ENCODE data around the gene PHF2. TPM values are rescaled to one million over a fixed set of nuclear protein-coding genes. Genes with fewer than 3 reads are reported as not detected.
A peak's percentile ranks its signal among the peaks of the same experiment; 100 is the strongest.

PHF2 gene
- total and polyA plus RNA-seq, 2 experiments from 2014 or later = 4.3 to 11.8 TPM

GRCh38 chr9:93660352-93661046 is 84.1 kb downstream of the PHF2 start:
- H3K4me1 Mint-ChIP-seq = no peaks in the 10 kb centered on the region

GRCh38 chr9:93661591-93661990 is 85.2 kb downstream of the PHF2 start:
- H3K4me1 ChIP-seq (ENCODE audit: insufficient read depth) = no peaks in the 10 kb centered on the region
- H3K27me3 ChIP-seq (ENCODE audit: insufficient read depth) = no peaks in the 10 kb centered on the region
- H4K20me1 ChIP-seq (replicated peaks; ENCODE audit: insufficient read depth) = no peaks in the 10 kb centered on the region
- H2AFZ ChIP-seq = no peak overlapping the region
- H3K36me3 ChIP-seq (ENCODE audit: insufficient read depth) = no peaks in the 10 kb centered on the region
- no peak overlapping the region for H3K4me3 ChIP-seq
- Mint-ChIP-seq H3K27ac (no peak overlapping the region), H3K4me1 (no peaks in the 10 kb centered on the region), H3K36me3 (ENCODE audit: low read depth) (peaks cover 5% of the 10 kb centered on the region; the same call in 2 of the 3 replicates), H3K27me3 (ENCODE audit: insufficient read depth, low read depth, poor library complexity) (peaks cover 5% of the 10 kb centered on the region), H3K9me3 (no peaks in the 10 kb centered on the region), H3K4me3 (no peak overlapping the region)
- H3K9me2 ChIP-seq (ENCODE audit: insufficient read depth) = peaks cover 11% of the 10 kb centered on the region; the same call in 1 of the 2 replicates
- H3K27ac ChIP-seq (ENCODE audit: low read depth) = no peak overlapping the region
- H3K4me2 ChIP-seq = no peak overlapping the region
- DNase-seq (ENCODE audit: low spot score) (no peak), ATAC-seq (no peak)
- H3K79me2 ChIP-seq (replicated peaks; ENCODE audit: insufficient read depth) = no peaks in the 10 kb centered on the region
- H3F3A ChIP-seq (replicated peaks; ENCODE audit: low read depth) = no peaks in the 10 kb centered on the region
- TF ChIP-seq CREB1 (CRISPR knock-in tag; IDR thresholded peaks at IDR 0.05; ENCODE audit: low read depth) (no peak), ZNF114 (CRISPR knock-in tag; IDR thresholded peaks at IDR 0.05) (no peak), STAT1 (IDR thresholded peaks at IDR 0.05; ENCODE audit: unreplicated experiment) (no peak), POLR2AphosphoS5 (IDR thresholded peaks at IDR 0.05; ENCODE audit: low read depth) (no peak), EZH2phosphoT487 (IDR thresholded peaks at IDR 0.05; ENCODE audit: unreplicated experiment) (no peak), EZH2 (IDR thresholded peaks at IDR 0.05; ENCODE audit: low read depth, unreplicated experiment) (no peak), ETS1 (IDR thresholded peaks at IDR 0.05) (no peak)
- TF ChIP-seq, protein P1, sequence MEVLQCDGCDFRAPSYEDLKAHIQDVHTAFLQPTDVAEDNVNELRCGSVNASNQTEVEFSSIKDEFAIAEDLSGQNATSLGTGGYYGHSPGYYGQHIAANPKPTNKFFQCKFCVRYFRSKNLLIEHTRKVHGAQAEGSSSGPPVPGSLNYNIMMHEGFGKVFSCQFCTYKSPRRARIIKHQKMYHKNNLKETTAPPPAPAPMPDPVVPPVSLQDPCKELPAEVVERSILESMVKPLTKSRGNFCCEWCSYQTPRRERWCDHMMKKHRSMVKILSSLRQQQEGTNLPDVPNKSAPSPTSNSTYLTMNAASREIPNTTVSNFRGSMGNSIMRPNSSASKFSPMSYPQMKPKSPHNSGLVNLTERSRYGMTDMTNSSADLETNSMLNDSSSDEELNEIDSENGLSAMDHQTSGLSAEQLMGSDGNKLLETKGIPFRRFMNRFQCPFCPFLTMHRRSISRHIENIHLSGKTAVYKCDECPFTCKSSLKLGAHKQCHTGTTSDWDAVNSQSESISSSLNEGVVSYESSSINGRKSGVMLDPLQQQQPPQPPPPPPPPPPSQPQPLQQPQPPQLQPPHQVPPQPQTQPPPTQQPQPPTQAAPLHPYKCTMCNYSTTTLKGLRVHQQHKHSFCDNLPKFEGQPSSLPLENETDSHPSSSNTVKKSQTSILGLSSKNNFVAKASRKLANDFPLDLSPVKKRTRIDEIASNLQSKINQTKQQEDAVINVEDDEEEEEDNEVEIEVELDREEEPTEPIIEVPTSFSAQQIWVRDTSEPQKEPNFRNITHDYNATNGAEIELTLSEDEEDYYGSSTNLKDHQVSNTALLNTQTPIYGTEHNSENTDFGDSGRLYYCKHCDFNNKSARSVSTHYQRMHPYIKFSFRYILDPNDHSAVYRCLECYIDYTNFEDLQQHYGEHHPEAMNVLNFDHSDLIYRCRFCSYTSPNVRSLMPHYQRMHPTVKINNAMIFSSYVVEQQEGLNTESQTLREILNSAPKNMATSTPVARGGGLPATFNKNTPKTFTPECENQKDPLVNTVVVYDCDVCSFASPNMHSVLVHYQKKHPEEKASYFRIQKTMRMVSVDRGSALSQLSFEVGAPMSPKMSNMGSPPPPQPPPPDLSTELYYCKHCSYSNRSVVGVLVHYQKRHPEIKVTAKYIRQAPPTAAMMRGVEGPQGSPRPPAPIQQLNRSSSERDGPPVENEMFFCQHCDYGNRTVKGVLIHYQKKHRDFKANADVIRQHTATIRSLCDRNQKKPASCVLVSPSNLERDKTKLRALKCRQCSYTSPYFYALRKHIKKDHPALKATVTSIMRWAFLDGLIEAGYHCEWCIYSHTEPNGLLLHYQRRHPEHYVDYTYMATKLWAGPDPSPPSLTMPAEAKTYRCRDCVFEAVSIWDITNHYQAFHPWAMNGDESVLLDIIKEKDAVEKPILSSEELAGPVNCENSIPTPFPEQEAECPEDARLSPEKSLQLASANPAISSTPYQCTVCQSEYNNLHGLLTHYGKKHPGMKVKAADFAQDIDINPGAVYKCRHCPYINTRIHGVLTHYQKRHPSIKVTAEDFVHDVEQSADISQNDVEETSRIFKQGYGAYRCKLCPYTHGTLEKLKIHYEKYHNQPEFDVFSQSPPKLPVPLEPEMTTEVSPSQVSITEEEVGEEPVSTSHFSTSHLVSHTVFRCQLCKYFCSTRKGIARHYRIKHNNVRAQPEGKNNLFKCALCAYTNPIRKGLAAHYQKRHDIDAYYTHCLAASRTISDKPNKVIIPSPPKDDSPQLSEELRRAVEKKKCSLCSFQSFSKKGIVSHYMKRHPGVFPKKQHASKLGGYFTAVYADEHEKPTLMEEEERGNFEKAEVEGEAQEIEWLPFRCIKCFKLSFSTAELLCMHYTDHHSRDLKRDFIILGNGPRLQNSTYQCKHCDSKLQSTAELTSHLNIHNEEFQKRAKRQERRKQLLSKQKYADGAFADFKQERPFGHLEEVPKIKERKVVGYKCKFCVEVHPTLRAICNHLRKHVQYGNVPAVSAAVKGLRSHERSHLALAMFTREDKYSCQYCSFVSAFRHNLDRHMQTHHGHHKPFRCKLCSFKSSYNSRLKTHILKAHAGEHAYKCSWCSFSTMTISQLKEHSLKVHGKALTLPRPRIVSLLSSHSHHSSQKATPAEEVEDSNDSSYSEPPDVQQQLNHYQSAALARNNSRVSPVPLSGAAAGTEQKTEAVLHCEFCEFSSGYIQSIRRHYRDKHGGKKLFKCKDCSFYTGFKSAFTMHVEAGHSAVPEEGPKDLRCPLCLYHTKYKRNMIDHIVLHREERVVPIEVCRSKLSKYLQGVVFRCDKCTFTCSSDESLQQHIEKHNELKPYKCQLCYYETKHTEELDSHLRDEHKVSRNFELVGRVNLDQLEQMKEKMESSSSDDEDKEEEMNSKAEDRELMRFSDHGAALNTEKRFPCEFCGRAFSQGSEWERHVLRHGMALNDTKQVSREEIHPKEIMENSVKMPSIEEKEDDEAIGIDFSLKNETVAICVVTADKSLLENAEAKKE (CRISPR knock-in tag; IDR thresholded peaks at IDR 0.05) = no peak

More at GRCh38 chr9:93660352-93661046, 84.1 kb downstream of the PHF2 start:
- no peak overlapping the region for H3K27ac ChIP-seq (ENCODE audit: low read depth)
- H3K27ac Mint-ChIP-seq = no peak overlapping the region
- ATAC-seq = no peak
- no peaks in the 10 kb centered on the region for H3K36me3 ChIP-seq (ENCODE audit: insufficient read depth)
- H3K27me3 ChIP-seq (ENCODE audit: insufficient read depth) = no peaks in the 10 kb centered on the region
- no peaks in the 10 kb centered on the region for H3K79me2 ChIP-seq (replicated peaks; ENCODE audit: insufficient read depth)
- H3K4me3 Mint-ChIP-seq = no peak overlapping the region
- H3K4me2 ChIP-seq = no peak overlapping the region
- H3K9me2 ChIP-seq (ENCODE audit: insufficient read depth) = peaks cover 11% of the 10 kb centered on the region; the same call in 1 of the 2 replicates
- H3K36me3 Mint-ChIP-seq (ENCODE audit: low read depth) = peaks cover 5% of the 10 kb centered on the region; the same call in 2 of the 3 replicates
- DNase-seq (ENCODE audit: low spot score) = no peak
- no peaks in the 10 kb centered on the region for H3K4me1 ChIP-seq (ENCODE audit: insufficient read depth)
- no peaks in the 10 kb centered on the region for H3K9me3 Mint-ChIP-seq
- no peaks in the 10 kb centered on the region for H4K20me1 ChIP-seq (replicated peaks; ENCODE audit: insufficient read depth)
- peaks cover 5% of the 10 kb centered on the region for H3K27me3 Mint-ChIP-seq (ENCODE audit: insufficient read depth, low read depth, poor library complexity)
- H3F3A ChIP-seq (replicated peaks; ENCODE audit: low read depth) = no peaks in the 10 kb centered on the region
- no peak overlapping the region for H3K4me3 ChIP-seq
- TF ChIP-seq, protein P2, sequence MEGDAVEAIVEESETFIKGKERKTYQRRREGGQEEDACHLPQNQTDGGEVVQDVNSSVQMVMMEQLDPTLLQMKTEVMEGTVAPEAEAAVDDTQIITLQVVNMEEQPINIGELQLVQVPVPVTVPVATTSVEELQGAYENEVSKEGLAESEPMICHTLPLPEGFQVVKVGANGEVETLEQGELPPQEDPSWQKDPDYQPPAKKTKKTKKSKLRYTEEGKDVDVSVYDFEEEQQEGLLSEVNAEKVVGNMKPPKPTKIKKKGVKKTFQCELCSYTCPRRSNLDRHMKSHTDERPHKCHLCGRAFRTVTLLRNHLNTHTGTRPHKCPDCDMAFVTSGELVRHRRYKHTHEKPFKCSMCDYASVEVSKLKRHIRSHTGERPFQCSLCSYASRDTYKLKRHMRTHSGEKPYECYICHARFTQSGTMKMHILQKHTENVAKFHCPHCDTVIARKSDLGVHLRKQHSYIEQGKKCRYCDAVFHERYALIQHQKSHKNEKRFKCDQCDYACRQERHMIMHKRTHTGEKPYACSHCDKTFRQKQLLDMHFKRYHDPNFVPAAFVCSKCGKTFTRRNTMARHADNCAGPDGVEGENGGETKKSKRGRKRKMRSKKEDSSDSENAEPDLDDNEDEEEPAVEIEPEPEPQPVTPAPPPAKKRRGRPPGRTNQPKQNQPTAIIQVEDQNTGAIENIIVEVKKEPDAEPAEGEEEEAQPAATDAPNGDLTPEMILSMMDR (conservative IDR thresholded peaks at IDR 0.05; ENCODE audit: low read depth in 2 of 2) = peak in 1 of 2 experiments; percentile 46; a peak in 2 of 4 replicates
- TF ChIP-seq JUNB (IDR thresholded peaks at IDR 0.05; ENCODE audit: unreplicated experiment) = no peak
- H2AFZ ChIP-seq = no peak overlapping the region
